Activated CD4-positive, alpha-beta T cell treated with anti-CD3 and anti-CD28 coated beads, Interleukin-10, Interleukin-2, amounts not matched to agents 100 ng/mL and 50 ng/mL, durations not matched to agents 16 hours and 8 hours (primary cell): ENCODE measurements around the gene KCNJ6.

Source experiments
- DNase-seq: peaks from one replicate; pipeline ENCODE4 v3.0.0-alpha.2; 2020

Gene KCNJ6

GRCh38 chr21:37711836-37712568, 204.3 kb downstream of the KCNJ6 start:
- peak; percentile 57 for DNase-seq

GRCh38 chr21:37711286-37711829, 204.9 kb downstream of the KCNJ6 start:
- DNase-seq = no peak

- no peak for DNase-seq
Measured at GRCh38 chr21:37710546-37711285, 205.5 kb downstream of the KCNJ6 start.

GRCh38 chr21:37704751-37705150, 211.5 kb downstream of the KCNJ6 start:
- no peak for DNase-seq

GRCh38 chr21:37702241-37702640, 214.0 kb downstream of the KCNJ6 start:
- DNase-seq = no peak

- peak; percentile 66 for DNase-seq
Measured at GRCh38 chr21:37700641-37701202, 215.5 kb downstream of the KCNJ6 start.

- DNase-seq = no peak
Measured at GRCh38 chr21:37699024-37699775, 217.1 kb downstream of the KCNJ6 start.

- DNase-seq = no peak
Measured at GRCh38 chr21:37696936-37697335, 219.3 kb downstream of the KCNJ6 start.

GRCh38 chr21:37695111-37695510, 221.1 kb downstream of the KCNJ6 start:
- no peak for DNase-seq

GRCh38 chr21:37688952-37689659, 227.2 kb downstream of the KCNJ6 start:
- no peak for DNase-seq

GRCh38 chr21:37686991-37687810, 229.1 kb downstream of the KCNJ6 start:
- no peak for DNase-seq

- DNase-seq = no peak
Measured at GRCh38 chr21:37684547-37684946, 231.7 kb downstream of the KCNJ6 start.

- DNase-seq = no peak
Measured at GRCh38 chr21:37684115-37684493, 232.2 kb downstream of the KCNJ6 start.

GRCh38 chr21:37683396-37684114, 232.7 kb downstream of the KCNJ6 start:
- DNase-seq = no peak

- no peak for DNase-seq
Measured at GRCh38 chr21:37682966-37683365, 233.3 kb downstream of the KCNJ6 start.

GRCh38 chr21:37677006-37677405, 239.3 kb downstream of the KCNJ6 start:
- no peak for DNase-seq

- peak; percentile 64 for DNase-seq
Measured at GRCh38 chr21:37675202-37675801, 241.0 kb downstream of the KCNJ6 start.

- DNase-seq = no peak
Measured at GRCh38 chr21:37673801-37674575, 242.3 kb downstream of the KCNJ6 start.

- DNase-seq = no peak
Measured at GRCh38 chr21:37671381-37671780, 244.9 kb downstream of the KCNJ6 start.

- DNase-seq = no peak
Measured at GRCh38 chr21:37670883-37671282, 245.4 kb downstream of the KCNJ6 start.
